HAP-1 (cell line): ENCODE data around the gene GLYATL1.

Experiments
- DNase-seq, 2 experiments: peaks; one replicate each; pipeline ENCODE4 v3.0.0-alpha.2; 2016 to 2020; ENCODE audit warnings: low spot score in 2 of 2
- H3K27me3 ChIP-seq: fragments of 250-450 bp; sonication (Bioruptor Pico); 2 replicates; pipeline ENCODE4 v1.5.1; 2020; ENCODE audit warnings: low read depth, mild to moderate bottlenecking, moderate library complexity
- H3K36me3 ChIP-seq: fragments of 250-450 bp; sonication (Bioruptor Pico); replicated peaks from 2 replicates; pipeline ENCODE4 v1.5.1; 2020; ENCODE audit warnings: mild to moderate bottlenecking
- H3K4me1 ChIP-seq: fragments of 250-450 bp; sonication (Bioruptor Pico); 2 replicates; pipeline ENCODE4 v1.5.1; 2020; ENCODE audit warnings: mild to moderate bottlenecking
- H3K4me3 ChIP-seq: fragments of 250-450 bp; sonication (Bioruptor Pico); 2 replicates; pipeline ENCODE4 v1.5.1; 2020; ENCODE audit warnings: mild to moderate bottlenecking, moderate library complexity
- H3K9me3 ChIP-seq: fragments of 250-450 bp; sonication (Bioruptor Pico); 2 replicates; pipeline ENCODE4 v1.5.1; 2020; ENCODE audit warnings: mild to moderate bottlenecking, moderate library complexity
- in situ Hi-C: fragments of 300-500 bp; cut with MboI; formaldehyde crosslinking; loops from 3 replicates; pipeline ENCODE4 v1.14.3; 2020; ENCODE audit warnings: low sequenced_read_pairs, inconsistent platforms, mixed read lengths

Gene GLYATL1

DNA sequence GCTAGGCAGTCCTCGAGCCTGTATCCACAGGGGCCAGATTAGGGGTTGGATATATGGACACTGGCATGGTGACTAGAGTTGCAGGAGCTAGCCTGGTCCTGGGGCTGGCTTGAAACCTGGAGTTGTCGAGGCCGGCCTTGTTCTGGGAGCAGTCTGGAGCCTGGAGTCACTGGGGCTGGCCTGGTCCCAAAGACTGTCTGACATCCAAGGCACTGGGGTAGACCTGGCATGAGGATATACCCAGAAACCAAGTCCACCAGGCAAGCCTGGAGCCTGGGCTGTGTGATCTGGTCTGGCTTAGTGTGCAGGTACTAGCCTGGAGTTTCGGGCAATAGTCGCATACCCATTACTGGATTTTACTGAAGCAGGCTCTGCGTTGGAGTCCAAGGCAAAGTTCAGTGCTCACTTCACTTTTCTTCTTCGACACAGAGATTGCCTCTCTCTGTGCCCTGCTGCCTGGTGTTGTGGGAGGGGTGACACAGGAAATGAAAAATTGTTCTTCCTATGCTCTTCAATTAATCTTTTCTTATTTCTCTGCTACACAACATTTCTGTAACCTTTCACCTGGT is 4.3 kb upstream of the GLYATL1 start:
- H3K36me3 ChIP-seq, result no peaks in the 10 kb centered on the region
- no peaks in the 10 kb centered on the region for H3K27me3 ChIP-seq
- in situ Hi-C loops, result no loop called here
- no peaks in the 10 kb centered on the region for H3K4me1 ChIP-seq
- H3K9me3 ChIP-seq, result no peaks in the 10 kb centered on the region
- DNase-seq, result no peak
- H3K4me3 ChIP-seq, result no peak overlapping the region

DNA sequence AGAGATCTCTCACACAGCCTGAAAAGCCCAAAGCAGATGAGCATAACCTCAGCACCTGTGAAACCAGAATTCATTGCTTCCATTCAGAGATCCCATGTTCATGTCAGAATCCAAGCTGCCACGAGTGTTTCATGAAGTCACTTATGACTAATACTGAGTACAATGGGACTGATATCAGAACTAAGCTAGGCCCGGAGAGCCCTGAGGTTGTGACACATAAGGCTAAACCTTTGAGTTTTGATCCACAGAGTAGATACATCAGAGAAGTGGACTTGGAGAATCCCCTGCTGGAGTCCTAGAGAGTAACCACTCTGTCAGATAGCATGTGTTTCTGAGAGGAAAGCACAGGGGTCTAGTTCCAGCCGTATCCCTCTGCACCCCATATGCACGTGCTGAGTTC is 890 bp upstream of the GLYATL1 start:
- H3K4me3 ChIP-seq, result no peak overlapping the region
- no peak for DNase-seq
- no peaks in the 10 kb centered on the region for H3K9me3 ChIP-seq
- H3K4me1 ChIP-seq, result no peaks in the 10 kb centered on the region
- in situ Hi-C loops, result no loop called here
- H3K36me3 ChIP-seq, result no peaks in the 10 kb centered on the region
- H3K27me3 ChIP-seq, result no peaks in the 10 kb centered on the region

DNA sequence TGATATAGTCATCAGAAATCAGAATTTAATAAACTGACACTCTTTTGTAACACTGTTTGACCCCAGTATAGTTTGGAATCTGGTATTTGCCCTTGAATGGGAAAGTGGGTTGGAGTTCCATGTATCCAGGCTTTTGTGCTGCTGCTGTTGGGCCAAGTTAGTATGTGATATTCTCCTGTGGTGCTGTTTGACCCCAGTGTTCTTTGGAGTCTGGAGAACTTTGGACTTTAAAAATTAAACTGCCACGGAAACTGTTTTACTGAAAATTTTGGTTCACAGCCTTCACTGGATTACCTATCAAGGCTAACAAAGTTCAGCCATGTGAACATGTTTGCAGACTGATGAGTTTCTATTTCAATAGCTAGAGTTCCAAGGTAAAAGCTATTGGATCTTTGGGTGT is 740 bp downstream of the GLYATL1 start:
- H3K4me1 ChIP-seq, result no peaks in the 10 kb centered on the region
- in situ Hi-C loops, result no loop called here
- no peaks in the 10 kb centered on the region for H3K27me3 ChIP-seq
- no peaks in the 10 kb centered on the region for H3K9me3 ChIP-seq
- no peaks in the 10 kb centered on the region for H3K36me3 ChIP-seq
- no peak for DNase-seq
- H3K4me3 ChIP-seq, result no peak overlapping the region

DNA sequence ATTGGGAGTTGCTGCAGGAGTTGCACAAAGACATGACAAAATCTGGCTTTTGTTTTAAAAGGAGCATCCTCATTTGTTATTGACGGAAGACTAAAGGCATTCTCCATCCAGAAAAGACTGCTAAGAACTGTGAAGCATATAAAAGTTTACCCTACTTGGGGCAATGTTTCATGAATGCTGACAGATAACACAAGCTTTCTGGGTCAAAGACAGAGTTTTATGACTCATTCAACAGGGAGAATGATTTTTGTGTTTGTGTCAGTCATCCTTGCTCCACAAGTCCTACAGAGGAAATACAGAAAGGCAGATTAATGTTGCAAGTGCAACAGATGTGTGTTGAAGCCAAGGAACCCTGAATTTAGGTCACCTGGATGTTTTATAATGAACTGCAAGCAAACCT is 2.5 kb downstream of the GLYATL1 start:
- no peak overlapping the region for H3K4me3 ChIP-seq
- H3K36me3 ChIP-seq, result no peaks in the 10 kb centered on the region
- in situ Hi-C loops, result no loop called here
- H3K27me3 ChIP-seq, result no peaks in the 10 kb centered on the region
- no peaks in the 10 kb centered on the region for H3K4me1 ChIP-seq
- no peaks in the 10 kb centered on the region for H3K9me3 ChIP-seq
- no peak for DNase-seq

DNA sequence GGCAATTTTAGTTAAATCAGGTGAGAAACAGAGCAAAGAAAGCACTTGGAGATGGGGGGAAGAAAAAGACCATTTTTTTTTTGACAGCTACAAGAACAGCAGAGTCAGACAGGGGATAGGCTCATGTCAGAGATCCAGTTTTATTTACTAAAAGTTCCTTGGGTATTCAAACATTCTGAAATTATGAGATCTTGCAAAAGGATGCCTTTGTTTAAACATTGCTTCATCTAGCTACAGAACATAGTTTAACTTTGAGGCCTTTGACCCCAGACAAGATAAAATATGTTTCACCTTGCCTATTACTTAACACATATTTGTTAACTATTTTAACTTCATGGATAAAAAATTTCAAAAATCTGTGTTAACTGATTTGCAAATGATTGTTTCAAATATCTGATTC is 6.4 kb downstream of the GLYATL1 start:
- H3K9me3 ChIP-seq, result no peaks in the 10 kb centered on the region
- DNase-seq, result no peak
- H3K4me3 ChIP-seq, result no peak overlapping the region
- H3K36me3 ChIP-seq, result no peaks in the 10 kb centered on the region
- in situ Hi-C loops, result no loop called here
- no peaks in the 10 kb centered on the region for H3K4me1 ChIP-seq
- H3K27me3 ChIP-seq, result no peaks in the 10 kb centered on the region

DNA sequence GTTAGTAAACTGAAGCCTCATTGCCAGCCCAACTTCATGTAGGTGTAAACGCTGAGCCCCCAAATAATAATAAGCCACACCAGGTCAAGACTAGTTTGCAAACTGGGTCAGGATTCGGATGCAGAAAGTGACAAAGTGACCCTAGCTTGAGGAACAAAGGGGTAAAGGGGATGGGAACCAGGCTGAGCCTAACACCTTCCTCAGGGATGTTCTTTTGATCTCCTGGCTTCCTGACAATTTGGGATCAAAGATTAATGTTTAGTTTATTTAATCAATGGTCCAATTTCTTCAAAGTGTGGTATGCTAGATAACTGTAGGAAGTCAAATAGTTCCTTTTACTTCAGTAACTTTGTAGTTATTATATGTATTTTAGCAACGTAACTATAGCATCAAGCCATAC is 9.9 kb downstream of the GLYATL1 start:
- Histone ChIP-seq H3K27me3 (no peaks in the 10 kb centered on the region), H3K4me1 (no peaks in the 10 kb centered on the region), H3K9me3 (no peaks in the 10 kb centered on the region), H3K4me3 (no peak overlapping the region), H3K36me3 (no peaks in the 10 kb centered on the region)
- no peak for DNase-seq
- in situ Hi-C loops, result no loop called here

DNA sequence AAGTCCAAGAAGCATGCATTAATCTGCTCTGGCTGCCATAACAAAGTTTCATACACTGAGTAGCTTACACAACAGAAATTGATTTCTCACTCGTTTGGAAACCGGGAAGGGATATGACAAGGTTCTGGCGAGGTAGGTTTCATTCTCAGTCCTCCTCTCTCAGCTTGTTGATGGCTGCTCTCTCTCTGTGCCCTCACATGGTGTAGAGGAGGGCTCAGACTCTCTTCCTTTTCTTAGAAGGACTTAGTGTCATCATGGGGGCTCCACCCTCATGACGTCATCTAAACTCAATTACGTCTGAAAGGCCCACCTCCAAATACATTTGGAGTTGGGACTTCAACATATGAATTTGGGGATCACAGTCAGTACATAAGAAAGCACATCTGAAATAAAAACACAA is 18.6 kb downstream of the GLYATL1 start:
- Histone ChIP-seq H3K36me3 (no peaks in the 10 kb centered on the region), H3K4me1 (no peaks in the 10 kb centered on the region), H3K27me3 (no peaks in the 10 kb centered on the region), H3K4me3 (no peak overlapping the region), H3K9me3 (no peaks in the 10 kb centered on the region)
- no peak for DNase-seq
- in situ Hi-C loops, result no loop called here

DNA sequence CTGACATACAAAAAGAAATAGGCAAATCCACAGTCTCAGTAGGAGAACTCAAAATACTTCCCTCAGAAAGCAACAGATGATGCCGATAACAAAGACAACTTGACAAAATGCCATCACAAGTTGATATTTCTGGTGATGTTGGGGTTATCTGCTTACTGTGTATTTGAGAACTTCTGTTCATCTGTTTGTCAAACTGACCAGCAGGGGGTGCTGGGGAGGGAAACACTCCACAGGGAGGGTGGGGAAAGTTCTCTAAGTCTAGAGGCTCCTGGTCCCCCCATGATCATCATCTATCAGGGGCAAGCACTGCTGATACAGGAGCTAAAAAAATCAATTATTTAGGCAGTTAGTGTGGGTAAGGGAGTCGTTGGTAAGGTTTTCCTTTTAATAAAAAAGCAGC is 19.2 kb downstream of the GLYATL1 start:
- Histone ChIP-seq H3K36me3 (no peaks in the 10 kb centered on the region), H3K27me3 (no peaks in the 10 kb centered on the region), H3K4me1 (no peaks in the 10 kb centered on the region), H3K4me3 (no peak overlapping the region), H3K9me3 (no peaks in the 10 kb centered on the region)
- peak; percentile 10 to 52 for DNase-seq
- in situ Hi-C loops, result no loop called here

DNA sequence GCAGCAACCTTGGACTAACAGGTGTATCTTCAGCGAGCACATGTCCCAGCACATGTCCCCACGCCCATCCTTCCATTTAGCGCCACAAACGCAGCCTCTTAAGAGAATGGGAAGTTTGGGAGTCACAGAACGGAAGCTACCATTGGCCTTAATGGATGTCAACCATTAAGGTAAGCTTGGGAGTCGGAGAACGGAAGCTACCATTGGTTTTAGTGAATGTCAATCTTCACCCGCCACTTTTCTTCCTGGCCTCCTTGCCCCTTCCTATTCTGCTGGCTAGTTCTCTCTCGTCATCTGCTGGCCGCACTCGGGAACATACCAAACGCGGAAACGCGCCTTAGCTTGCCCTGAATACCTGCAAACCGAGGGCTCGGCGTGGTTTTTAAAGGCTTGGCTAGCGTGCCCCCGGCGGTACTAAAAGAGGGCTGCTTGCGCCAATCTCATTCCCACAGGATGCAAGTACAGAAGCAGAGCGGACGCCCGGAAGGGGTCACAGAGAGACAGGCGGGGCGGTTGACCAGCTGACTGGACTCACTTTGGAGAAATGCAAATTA is 24.3 kb downstream of the GLYATL1 start:
- Histone ChIP-seq H3K27me3 (no peaks in the 10 kb centered on the region), H3K36me3 (no peaks in the 10 kb centered on the region), H3K4me3 (no peak overlapping the region), H3K4me1 (no peaks in the 10 kb centered on the region), H3K9me3 (no peaks in the 10 kb centered on the region)
- DNase-seq, result no peak
- in situ Hi-C loops, result no loop called here

DNA sequence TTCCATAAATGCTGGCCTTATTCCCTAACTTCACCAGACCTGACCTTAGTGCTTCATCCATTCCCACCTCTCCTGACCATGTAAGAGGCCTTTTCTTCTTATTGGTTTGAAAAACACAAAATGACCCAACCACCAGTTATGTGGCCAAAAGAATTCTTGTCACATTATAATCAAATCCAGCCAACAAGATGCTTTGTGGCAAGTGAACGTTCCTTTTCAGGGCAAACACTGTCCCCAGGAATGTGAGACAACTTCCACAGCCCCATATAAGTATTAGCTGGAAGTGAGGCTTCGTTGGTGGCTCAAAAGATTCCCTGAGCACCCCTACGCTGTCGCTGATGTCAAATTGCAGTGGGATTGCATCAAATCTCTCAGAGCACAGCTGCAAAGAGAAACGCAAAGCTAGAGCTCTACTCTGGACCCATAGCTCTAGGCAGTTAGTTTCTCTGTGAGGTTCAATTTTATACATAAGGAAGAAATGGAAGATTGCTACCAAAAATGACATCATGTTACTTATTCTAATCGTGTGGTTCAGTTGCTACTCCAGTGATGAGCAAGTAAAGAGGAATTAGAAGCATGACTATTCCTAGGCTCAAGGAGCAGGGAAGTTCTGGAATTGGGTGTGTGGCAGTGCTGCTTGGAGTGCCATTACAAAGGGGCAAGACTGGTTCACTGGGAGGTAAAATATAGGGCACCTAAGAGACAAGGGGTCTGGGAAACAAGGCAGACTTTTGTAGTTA is 26.1 kb downstream of the GLYATL1 start:
- no peaks in the 10 kb centered on the region for H3K36me3 ChIP-seq
- H3K9me3 ChIP-seq, result no peaks in the 10 kb centered on the region
- H3K4me3 ChIP-seq, result no peak overlapping the region
- in situ Hi-C loops, result no loop called here
- H3K4me1 ChIP-seq, result no peaks in the 10 kb centered on the region
- no peak for DNase-seq
- H3K27me3 ChIP-seq, result no peaks in the 10 kb centered on the region

DNA sequence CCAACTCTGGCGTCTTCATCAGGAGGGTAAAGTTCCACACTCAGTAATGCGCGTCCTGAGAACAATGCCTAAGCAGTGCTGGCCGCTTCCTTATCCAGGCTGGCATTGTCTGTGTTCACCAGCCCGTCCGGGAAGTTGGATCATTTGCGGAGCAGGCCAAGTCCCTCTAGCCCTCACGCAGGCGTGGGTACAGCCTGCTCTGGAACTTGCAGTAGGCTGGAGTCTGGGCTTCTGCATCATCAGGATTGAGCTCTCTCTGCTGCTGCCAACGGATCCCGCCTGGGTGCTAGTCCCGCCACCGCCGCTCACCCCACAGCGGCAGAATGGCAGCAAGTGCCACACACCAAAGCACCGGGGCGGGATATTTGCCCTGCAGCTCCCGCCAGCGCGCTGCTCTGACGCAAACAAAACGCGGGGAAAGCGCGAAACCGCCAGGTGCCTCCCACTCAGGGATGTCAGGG is 29.0 kb downstream of the GLYATL1 start:
- no peak for DNase-seq
- H3K9me3 ChIP-seq, result no peaks in the 10 kb centered on the region
- in situ Hi-C loops, result no loop called here

DNA sequence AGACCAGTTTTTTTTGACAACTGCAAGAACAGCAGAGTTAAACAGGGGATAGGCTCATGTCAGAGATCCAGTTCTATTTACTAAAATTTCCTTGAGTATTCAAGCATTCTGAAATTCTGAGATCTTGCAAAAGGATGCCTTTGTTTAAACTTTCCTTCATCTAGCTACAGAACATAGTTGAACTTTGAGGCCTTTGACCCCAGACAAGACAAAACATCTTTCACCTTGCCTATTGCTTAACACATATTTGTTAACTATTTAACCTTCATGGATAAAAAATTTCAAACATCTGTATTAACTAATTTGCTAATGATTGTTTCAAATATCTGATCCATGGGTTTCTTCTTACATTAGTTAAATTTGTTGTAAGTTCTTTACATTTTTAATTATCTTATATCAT is 38.2 kb downstream of the GLYATL1 start:
- DNase-seq, result no peak
- in situ Hi-C loops, result no loop called here
- Histone ChIP-seq H3K4me3 (no peak overlapping the region), H3K36me3 (no peaks in the 10 kb centered on the region), H3K27me3 (no peaks in the 10 kb centered on the region), H3K9me3 (no peaks in the 10 kb centered on the region), H3K4me1 (no peaks in the 10 kb centered on the region)

More for the DNA sequence above, 29.0 kb downstream of the GLYATL1 start:
- no peaks in the 10 kb centered on the region for H3K27me3 ChIP-seq
- no peak overlapping the region for H3K4me3 ChIP-seq
- no peaks in the 10 kb centered on the region for H3K36me3 ChIP-seq
- H3K4me1 ChIP-seq, result no peaks in the 10 kb centered on the region

DNA sequence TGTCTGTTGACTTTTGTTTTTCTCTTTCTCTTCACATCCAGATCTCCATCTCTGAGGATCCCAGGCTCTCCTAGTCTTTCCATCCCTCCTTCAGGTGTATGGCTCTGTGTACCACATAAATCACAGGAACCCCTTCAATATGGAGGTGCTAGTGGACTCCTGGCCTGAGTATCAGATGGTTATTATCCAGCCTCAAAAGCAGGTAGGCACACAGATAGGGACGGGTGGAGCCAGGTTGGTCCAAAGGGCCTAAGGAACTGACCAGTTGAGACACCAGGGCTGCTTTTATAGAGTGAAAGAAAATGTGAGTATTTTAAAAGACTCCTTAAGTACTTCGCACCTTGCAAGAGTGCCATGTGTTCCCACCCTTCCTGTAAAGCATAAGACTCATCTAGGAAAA is 39.9 kb downstream of the GLYATL1 start:
- in situ Hi-C loops, result no loop called here
- Histone ChIP-seq H3K9me3 (no peaks in the 10 kb centered on the region), H3K36me3 (no peaks in the 10 kb centered on the region), H3K27me3 (no peaks in the 10 kb centered on the region), H3K4me1 (no peaks in the 10 kb centered on the region), H3K4me3 (no peak overlapping the region)
- no peak for DNase-seq

DNA sequence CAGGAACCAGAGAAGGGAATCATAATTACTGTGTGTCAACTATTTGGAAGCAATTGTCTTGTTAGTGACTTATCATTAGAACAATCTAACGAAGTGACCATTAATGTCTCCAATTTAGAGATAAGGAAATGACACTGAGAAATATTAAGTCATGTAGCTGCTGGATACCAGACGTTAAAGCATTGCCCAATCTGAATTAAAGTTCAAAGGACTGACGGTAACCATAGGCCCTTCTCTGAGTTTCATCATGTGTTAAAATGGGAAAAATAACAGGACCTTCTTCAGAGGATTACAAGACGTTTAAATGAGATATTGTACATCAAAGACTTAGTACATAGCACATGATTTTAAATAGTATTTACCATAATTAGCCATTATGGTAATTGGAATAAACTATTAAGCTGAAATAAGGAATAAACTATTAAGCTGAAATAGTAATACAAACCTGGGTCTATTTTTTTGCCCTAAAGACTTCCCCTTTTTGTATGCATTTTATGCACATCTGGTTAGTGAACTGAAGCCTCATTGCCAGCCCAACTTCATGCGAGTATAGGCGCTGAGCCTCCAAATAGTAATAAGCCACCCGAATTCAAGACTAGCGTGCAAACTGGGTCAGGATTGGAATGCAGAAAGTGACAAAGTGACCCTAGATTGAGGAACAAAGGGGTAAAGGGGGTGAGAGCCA is 41.0 kb downstream of the GLYATL1 start:
- no peaks in the 10 kb centered on the region for H3K9me3 ChIP-seq
- in situ Hi-C loops, result no loop called here
- H3K36me3 ChIP-seq, result no peaks in the 10 kb centered on the region
- no peaks in the 10 kb centered on the region for H3K4me1 ChIP-seq
- no peaks in the 10 kb centered on the region for H3K27me3 ChIP-seq
- DNase-seq, result no peak
- no peak overlapping the region for H3K4me3 ChIP-seq
